HCT116 (cell line): ENCODE data around the gene ANXA8. TPM values are rescaled to one million over a fixed set of nuclear protein-coding genes. Genes with fewer than 3 reads are reported as not detected.

Experiments used
- ATAC-seq: fragments of 200-7000 bp; cut with Tn5 transposase; 2 replicates; pipeline ENCODE4 v1.9.1; 2020; ENCODE audit warnings: mild to moderate bottlenecking, moderate library complexity
- BruUV-seq: library from RNA; stranded (reverse); fragments of 400-500 nt; replicated peaks from 2 replicates; lab custom pipeline; 2021; lab: Mats Ljungman, UMichigan
- CTCF ChIA-PET: fragments of 300-600 bp; sonication (Branson Sonifier 250); formaldehyde crosslinking; loops from one replicate; lab custom pipeline; 2021; ENCODE audit warnings: antibody characterized with exemption; lab: Charles Lee
- POLR2A ChIA-PET: fragments of 300-600, 350-600 bp; sonication (Branson Sonifier 250); formaldehyde crosslinking; loops from one replicate; lab custom pipeline; 2021; ENCODE audit warnings: antibody characterized with exemption; lab: Charles Lee
- RAD21 ChIA-PET, 2 experiments: fragments of 300-600 bp; sonication (Branson Sonifier 250); formaldehyde crosslinking; loops; one replicate each; lab custom pipeline; 2023; ENCODE audit warnings: low total read pairs in 2 of 2; ENCODE audit not compliant: uncharacterized antibody in 2 of 2, unreplicated experiment in 2 of 2, low non-redundant PET in 1 of 2; lab: Charles Lee
- DNase-seq: peaks from one replicate; pipeline ENCODE4 v3.0.0-alpha.2; 2010; ENCODE audit warnings: low read depth, low spot score
- H2AFZ ChIP-seq: fragments of 200-600 bp; shearing (Covaris generic), sonication (generic); 2 replicates; pipeline ENCODE4 v1.6.1; 2017; ENCODE audit warnings: low read depth, mixed run types, mixed read lengths, antibody characterized with exemption, low read length; ENCODE audit not compliant: poor library complexity, severe bottlenecking
- H3K27ac ChIP-seq: 2 replicates; pipeline ENCODE4 v1.5.1; 2012; ENCODE audit warnings: low read depth, low read length
- H3K27me3 ChIP-seq: fragments of 200-600 bp; sonication (generic); 2 replicates; pipeline ENCODE4 v1.6.1; 2016; ENCODE audit warnings: mixed run types, low read length, mixed read lengths; ENCODE audit not compliant: insufficient read depth
- H3K36me3 ChIP-seq, 2 experiments: fragments of 200-500 bp in 1 of 2; fragments of 200-600 bp in 1 of 2; sonication (Bioruptor generic) in 1 of 2; sonication (generic) in 1 of 2; 2 replicates each; pipeline versions ENCODE4 v1.5.1 to v1.6.1; 2014 to 2016; ENCODE audit warnings: low read length in 2 of 2, inconsistent platforms in 1 of 2, mixed read lengths in 1 of 2, mixed run types in 1 of 2; ENCODE audit not compliant: insufficient read depth in 2 of 2, control insufficient read depth in 1 of 2
- H3K4me1 ChIP-seq, 2 experiments: fragments of 200-600 bp in 1 of 2; sonication (generic) in 1 of 2; 2 replicates each; pipeline versions ENCODE4 v1.5.1 to v1.6.1; 2012 to 2017; ENCODE audit warnings: low read length in 2 of 2, inconsistent platforms in 1 of 2, mild to moderate bottlenecking in 1 of 2, mixed read lengths in 1 of 2, mixed run types in 1 of 2, moderate library complexity in 1 of 2; ENCODE audit not compliant: insufficient read depth in 2 of 2, control insufficient read depth in 1 of 2
- H3K4me2 ChIP-seq: fragments of 200-600 bp; sonication (generic); 2 replicates; pipeline ENCODE4 v1.6.1; 2017; ENCODE audit warnings: mixed run types, low read length, mixed read lengths
- H3K4me3 ChIP-seq, 2 experiments: fragments of 200-600 bp in 1 of 2; sonication (generic) in 1 of 2; replicated peaks in 1 of 2; 2 replicates each; pipeline ENCODE4 v1.5.1; 2011 to 2016; ENCODE audit warnings: low read length in 2 of 2, control low read depth in 1 of 2, low read depth in 1 of 2, mild to moderate bottlenecking in 1 of 2, mixed read lengths in 1 of 2, mixed run types in 1 of 2
- H3K79me2 ChIP-seq: fragments of 200-600 bp; sonication (generic); 2 replicates; pipeline ENCODE4 v1.6.1; 2017; ENCODE audit warnings: mild to moderate bottlenecking, mixed run types, low read length, moderate library complexity, mixed read lengths; ENCODE audit not compliant: insufficient read depth
- H3K9ac ChIP-seq: fragments of 200-600 bp; sonication (generic); 2 replicates; pipeline ENCODE4 v1.6.1; 2016; ENCODE audit warnings: low read length, mixed read lengths
- H3K9me2 ChIP-seq: fragments of 200-600 bp; sonication (generic), shearing (Covaris generic); 2 replicates; pipeline ENCODE4 v1.6.1; 2017; ENCODE audit warnings: mixed run types, mild to moderate bottlenecking, moderate library complexity; ENCODE audit not compliant: insufficient read depth
- H3K9me3 ChIP-seq, 2 experiments: fragments of 200-500 bp in 1 of 2; fragments of 200-600 bp in 1 of 2; sonication (Bioruptor generic) in 1 of 2; sonication (generic) in 1 of 2; 2 replicates each; pipeline ENCODE4 v1.6.1; 2014 to 2017; ENCODE audit warnings: low read length in 2 of 2, mixed read lengths in 2 of 2, inconsistent platforms in 1 of 2, low read depth in 1 of 2, mild to moderate bottlenecking in 1 of 2, mixed run types in 1 of 2, moderate library complexity in 1 of 2; ENCODE audit not compliant: control insufficient read depth in 1 of 2, insufficient read depth in 1 of 2
- H4K20me1 ChIP-seq: fragments of 200-600 bp; sonication (generic), shearing (Covaris generic); 2 replicates; pipeline ENCODE4 v1.6.1; 2017; ENCODE audit warnings: mixed run types, mild to moderate bottlenecking, moderate library complexity; ENCODE audit not compliant: insufficient read depth
- ATF3 ChIP-seq: IDR thresholded peaks from 2 replicates; pipeline ENCODE4 v1.6.1; 2012
- CBX3 ChIP-seq: IDR thresholded peaks from 2 replicates; pipeline ENCODE4 v1.6.1; 2012; ENCODE audit warnings: low read depth
- CEBPB ChIP-seq: IDR thresholded peaks from 2 replicates; pipeline ENCODE4 v1.6.1; 2012; ENCODE audit warnings: low read depth
- ELF1 ChIP-seq: IDR thresholded peaks from 2 replicates; pipeline ENCODE4 v1.6.1; 2012; ENCODE audit warnings: low read depth, borderline replicate concordance
- EZH2 ChIP-seq: fragments of 200-600 bp; sonication (generic); IDR thresholded peaks from 2 replicates; pipeline ENCODE4 v1.6.1; 2017; ENCODE audit warnings: antibody characterized with exemption, mixed run types
- FOSL1 ChIP-seq: IDR thresholded peaks from 2 replicates; pipeline ENCODE4 v1.6.1; 2012; ENCODE audit warnings: low read depth
- JUND ChIP-seq: IDR thresholded peaks from 2 replicates; pipeline ENCODE4 v1.6.1; 2012
- POLR2A ChIP-seq: IDR thresholded peaks from 2 replicates; pipeline ENCODE4 v1.7.0; 2011; ENCODE audit warnings: borderline replicate concordance; ENCODE audit not compliant: insufficient read depth, insufficient read length; ENCODE audit errors: extremely low read depth
- POLR2AphosphoS5 ChIP-seq: IDR thresholded peaks from 2 replicates; pipeline ENCODE4 v1.6.1; 2011; ENCODE audit warnings: mild to moderate bottlenecking, low read depth, low read length, moderate library complexity
- RAD21 ChIP-seq: IDR thresholded peaks from 2 replicates; pipeline ENCODE4 v1.6.1; 2012; ENCODE audit warnings: low read depth, mild to moderate bottlenecking
- REST ChIP-seq: IDR thresholded peaks from 2 replicates; pipeline ENCODE4 v1.6.1; 2012; ENCODE audit warnings: low read depth
- SIN3A ChIP-seq: IDR thresholded peaks from 2 replicates; pipeline ENCODE4 v1.6.1; 2012; ENCODE audit warnings: low read depth
- SP1 ChIP-seq: IDR thresholded peaks from 2 replicates; pipeline ENCODE4 v1.6.1; 2012; ENCODE audit warnings: low read depth
- SRF ChIP-seq: IDR thresholded peaks from 2 replicates; pipeline ENCODE4 v1.6.1; 2012; ENCODE audit warnings: low read depth
- ZBTB33 ChIP-seq: IDR thresholded peaks from 2 replicates; pipeline ENCODE4 v1.6.1; 2011; ENCODE audit warnings: mild to moderate bottlenecking, low read length, moderate library complexity; ENCODE audit not compliant: insufficient replicate concordance; ENCODE audit errors: extremely low read depth
- ZNF274 ChIP-seq: fragments of 200-500 bp; sonication (Bioruptor generic); IDR thresholded peaks from 2 replicates; pipeline ENCODE4 v1.6.1; 2014; ENCODE audit warnings: mild to moderate bottlenecking, low read depth, low read length, inconsistent platforms
- intact Hi-C: fragments of 100-400 bp; cut with micrococcal nuclease; formaldehyde crosslinking; loops from 2 replicates; pipeline ENCODE4 v1.10.0; 2022
- total RNA-seq: library from RNA; stranded (reverse); gene quantifications from one replicate; pipeline ENCODE4 v1.2.1, GENCODE V29; 2021; ENCODE audit not compliant: unreplicated experiment

ANXA8 gene
- total RNA-seq, 1 experiment from 2014 or later, result 0.25 TPM

GRCh38 chr10:47442351-47442750 is 41.6 kb downstream of the ANXA8 start:
- no peak overlapping the region for H3K27ac ChIP-seq
- H3K27me3 ChIP-seq, result no peaks in the 10 kb centered on the region
- DNase-seq (no peak), ATAC-seq (no peak)
- no peaks in the 10 kb centered on the region for H3K9me2 ChIP-seq
- H3K4me3 ChIP-seq, result no peak overlapping the region
- H4K20me1 ChIP-seq, result no peaks in the 10 kb centered on the region
- no peak overlapping the region for H3K9ac ChIP-seq
- H3K9me3 ChIP-seq, result peaks cover 0 to 10% of the 10 kb centered on the region in 2 experiments; a peak in 1 of 4 replicates
- RAD21 ChIA-PET, result no interaction called here
- no peak overlapping the region for H3K4me2 ChIP-seq
- H3K4me1 ChIP-seq, result peaks cover 3 to 5% of the 10 kb centered on the region in 2 experiments; a peak in 3 of 4 replicates
- CTCF ChIA-PET, result no interaction called here
- H3K36me3 ChIP-seq, result no peaks in the 10 kb centered on the region
- TF ChIP-seq RAD21 (no peak), POLR2A (no peak), CBX3 (no peak), POLR2AphosphoS5 (no peak), EZH2 (no peak), ATF3 (no peak), SIN3A (no peak), JUND (no peak)
- intact Hi-C loops, result no loop called here
- POLR2A ChIA-PET, result no interaction called here
- BruUV-seq, result no TSS peak
- no peaks in the 10 kb centered on the region for H3K79me2 ChIP-seq
- no peak overlapping the region for H2AFZ ChIP-seq

- Histone ChIP-seq H3K79me2 (no peaks in the 10 kb centered on the region), H3K27me3 (no peaks in the 10 kb centered on the region), H3K4me3 (no peak overlapping the region), H3K9me2 (no peaks in the 10 kb centered on the region), H3K9ac (no peak overlapping the region), H3K27ac (no peak overlapping the region), H3K36me3 (no peaks in the 10 kb centered on the region), H3K4me2 (no peak overlapping the region), H3K4me1 (peaks cover 3 to 5% of the 10 kb centered on the region in 2 experiments; a peak in 3 of 4 replicates), H2AFZ (no peak overlapping the region), H3K9me3 (peaks cover 0 to 10% of the 10 kb centered on the region in 2 experiments; a peak in 1 of 4 replicates), H4K20me1 (no peaks in the 10 kb centered on the region)
- ChIA-PET RAD21 (no interaction called here), POLR2A (no interaction called here), CTCF (no interaction called here)
- no peak for ATAC-seq
- intact Hi-C loops, result no loop called here
- no TSS peak for BruUV-seq
- TF ChIP-seq REST (no peak), ELF1 (no peak), CEBPB (no peak), SRF (no peak), ATF3 (no peak), EZH2 (no peak), ZBTB33 (no peak), FOSL1 (no peak), SP1 (no peak), CBX3 (no peak), ZNF274 (no peak), JUND (no peak), RAD21 (no peak)
- no peak for DNase-seq
Measured at GRCh38 chr10:47441938-47442337, 42.0 kb downstream of the ANXA8 start.
